Vagina (tissue), 2 donors: ENCODE results near the gene NUCB1.

Experiments
- POLR2AphosphoS5 ChIP-seq, 2 donors: sonication (generic); formaldehyde crosslinking; IDR thresholded peaks; one replicate each; pipeline ENCODE4 v1.9.0; 2017; ENCODE audit warnings: antibody characterized with exemption in 2 of 2, mild to moderate bottlenecking in 2 of 2, low read depth in 1 of 2; ENCODE audit not compliant: insufficient read depth in 1 of 2
- TF ChIP-seq, protein P1 (sequence below), 3 experiments: fragments of 450-650 bp in 2 of 3; fragments of 200-600 bp in 1 of 3; sonication (generic) in 1 of 3; IDR thresholded peaks; one replicate each; pipeline ENCODE4 v1.5.1; 2017 to 2019; ENCODE audit warnings: antibody characterized with exemption in 3 of 3, mild to moderate bottlenecking in 2 of 3, moderate library complexity in 2 of 3

DNA sequence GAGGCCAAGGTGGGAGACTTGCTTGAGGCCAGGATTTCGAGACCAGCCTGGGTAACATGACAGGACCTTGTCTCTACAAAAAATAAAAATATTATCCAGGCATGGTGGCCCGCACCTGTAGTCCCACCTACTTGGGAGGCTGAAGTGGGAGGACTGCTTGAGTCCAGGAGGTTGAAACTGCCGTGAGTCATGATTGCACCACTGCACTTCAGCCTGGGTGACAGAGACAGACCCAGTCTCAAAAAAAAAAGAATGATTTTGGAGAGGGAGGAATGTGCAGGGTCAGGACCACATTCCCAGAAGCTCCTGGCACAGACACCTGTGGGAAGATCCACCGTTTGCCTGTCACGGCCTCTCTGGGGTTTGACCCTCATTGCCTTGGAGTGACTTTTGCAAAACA, 45.3 kb downstream of the NUCB1 start:
- TF ChIP-seq, protein P1, sequence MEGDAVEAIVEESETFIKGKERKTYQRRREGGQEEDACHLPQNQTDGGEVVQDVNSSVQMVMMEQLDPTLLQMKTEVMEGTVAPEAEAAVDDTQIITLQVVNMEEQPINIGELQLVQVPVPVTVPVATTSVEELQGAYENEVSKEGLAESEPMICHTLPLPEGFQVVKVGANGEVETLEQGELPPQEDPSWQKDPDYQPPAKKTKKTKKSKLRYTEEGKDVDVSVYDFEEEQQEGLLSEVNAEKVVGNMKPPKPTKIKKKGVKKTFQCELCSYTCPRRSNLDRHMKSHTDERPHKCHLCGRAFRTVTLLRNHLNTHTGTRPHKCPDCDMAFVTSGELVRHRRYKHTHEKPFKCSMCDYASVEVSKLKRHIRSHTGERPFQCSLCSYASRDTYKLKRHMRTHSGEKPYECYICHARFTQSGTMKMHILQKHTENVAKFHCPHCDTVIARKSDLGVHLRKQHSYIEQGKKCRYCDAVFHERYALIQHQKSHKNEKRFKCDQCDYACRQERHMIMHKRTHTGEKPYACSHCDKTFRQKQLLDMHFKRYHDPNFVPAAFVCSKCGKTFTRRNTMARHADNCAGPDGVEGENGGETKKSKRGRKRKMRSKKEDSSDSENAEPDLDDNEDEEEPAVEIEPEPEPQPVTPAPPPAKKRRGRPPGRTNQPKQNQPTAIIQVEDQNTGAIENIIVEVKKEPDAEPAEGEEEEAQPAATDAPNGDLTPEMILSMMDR (IDR thresholded peaks at IDR 0.05): no peak
- TF ChIP-seq POLR2AphosphoS5 (IDR thresholded peaks at IDR 0.05; ENCODE audit: insufficient read depth in 1 of 2, low read depth in 1 of 2): no peak
